ENCODE data around the gene HES3. TPM values are rescaled to one million over a fixed set of nuclear protein-coding genes. Genes with fewer than 3 reads are reported as not detected.

The HES3 gene
- total RNA-seq, 1 donor: not detected

DNA sequence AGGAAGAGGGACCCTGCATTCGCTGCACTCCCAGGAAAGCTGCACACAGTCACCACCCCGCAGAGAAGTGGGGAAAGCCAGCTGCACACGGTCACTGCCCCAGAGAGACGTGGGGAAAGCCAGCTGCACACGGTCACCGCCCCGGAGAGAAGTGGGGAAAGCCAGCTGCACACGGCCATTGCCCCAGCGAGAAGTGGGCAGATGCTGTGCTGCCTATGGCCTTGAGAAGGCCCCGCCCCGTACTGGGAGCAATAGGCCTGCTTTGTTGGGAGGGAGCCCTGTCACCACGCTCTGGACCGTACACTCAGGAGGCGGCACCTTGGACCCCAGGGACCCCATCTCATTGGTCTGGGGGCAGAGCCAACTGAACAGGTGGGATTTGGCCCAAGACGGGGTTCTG, 21.2 kb downstream of the HES3 start:
- no peak overlapping the region for H3K4me3 ChIP-seq (ENCODE audit: low read depth, low read length)
- no peak for TF ChIP-seq CTCF (IDR thresholded peaks at IDR 0.05; ENCODE audit: insufficient read depth, low read depth, low read length)
- DNase-seq (ENCODE audit: low read depth): no peak

DNA sequence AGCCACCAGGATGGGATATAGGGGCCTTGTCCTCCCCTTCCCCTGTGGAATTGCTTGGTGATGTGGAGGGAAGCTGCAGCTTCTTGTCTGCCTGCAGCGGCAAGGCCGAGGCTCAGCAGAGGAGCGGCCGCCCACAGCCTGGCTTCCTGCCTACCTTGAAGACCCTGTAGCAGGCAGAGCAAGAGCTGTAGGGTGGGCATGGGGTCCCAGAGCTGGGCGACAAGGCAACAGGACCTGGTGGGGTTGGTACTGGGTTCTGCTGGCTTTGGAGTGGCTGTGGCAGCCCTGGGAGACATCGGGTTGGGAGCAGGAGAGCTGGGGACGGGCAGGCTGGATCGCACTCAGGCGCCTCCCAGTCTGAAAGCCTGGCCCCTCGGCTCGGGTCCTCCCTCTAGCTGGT, 22.7 kb downstream of the HES3 start:
- H3K4me3 ChIP-seq (ENCODE audit: low read depth, low read length): no peak overlapping the region
- TF ChIP-seq CTCF (IDR thresholded peaks at IDR 0.05; ENCODE audit: insufficient read depth, low read depth, low read length): no peak
- DNase-seq (ENCODE audit: low read depth): no peak

DNA sequence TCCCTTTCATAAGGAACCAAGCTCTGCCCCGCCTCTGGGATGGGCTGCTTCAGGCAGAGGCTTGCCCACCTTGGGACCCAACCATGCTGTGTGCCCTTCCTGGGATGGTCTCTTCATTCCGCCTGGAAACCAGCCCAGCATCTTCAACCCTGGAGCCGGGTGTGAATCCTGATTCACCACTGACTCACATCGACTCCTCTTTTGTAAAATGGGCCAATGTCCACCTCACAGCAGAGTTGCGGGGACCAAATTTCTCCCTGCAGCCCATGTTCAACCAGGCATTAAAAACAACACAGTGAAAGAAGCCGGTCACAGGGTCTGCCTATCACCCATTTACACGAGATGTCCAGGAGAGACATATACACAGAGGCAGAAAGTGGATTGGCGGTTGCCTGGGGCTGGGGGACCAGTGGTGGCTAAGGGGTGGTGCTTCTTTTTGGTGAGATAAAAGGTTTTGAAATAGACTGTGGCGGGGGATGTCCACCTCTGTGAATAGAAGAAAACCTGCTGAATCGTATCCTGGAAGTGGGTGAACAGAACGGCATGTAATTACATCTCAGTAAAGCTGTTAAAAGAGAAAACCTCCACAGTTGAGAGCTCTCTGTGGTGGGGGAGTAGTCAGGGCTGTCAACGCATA, 23.8 kb downstream of the HES3 start:
- TF ChIP-seq CTCF (IDR thresholded peaks at IDR 0.05; ENCODE audit: insufficient read depth, low read depth, low read length): no peak
- no peak overlapping the region for H3K4me3 ChIP-seq (ENCODE audit: low read depth, low read length)
- no peak for DNase-seq (ENCODE audit: low read depth)

DNA sequence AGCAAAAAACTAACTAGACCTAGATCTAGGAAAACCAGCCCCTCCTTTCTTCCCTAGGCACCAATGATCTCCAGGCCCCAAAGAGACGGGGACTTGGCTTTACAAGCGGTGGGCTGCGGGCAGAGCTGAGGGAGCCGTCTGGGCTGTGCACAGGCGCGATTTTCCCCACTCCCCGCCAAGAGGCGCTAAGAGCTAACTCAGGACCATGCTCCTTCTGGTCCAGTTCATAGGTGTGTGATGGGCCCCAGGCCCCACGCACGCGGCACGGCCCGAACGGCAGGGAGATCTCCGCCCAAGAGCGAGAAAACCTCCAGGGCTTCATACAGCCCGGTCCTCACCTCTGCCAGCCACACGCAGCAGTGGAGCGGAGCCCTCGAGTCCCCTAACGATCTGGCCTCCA, 24.4 kb downstream of the HES3 start:
- DNase-seq (ENCODE audit: low read depth): no peak
- H3K4me3 ChIP-seq (ENCODE audit: low read depth, low read length): no peak overlapping the region
- TF ChIP-seq CTCF (IDR thresholded peaks at IDR 0.05; ENCODE audit: insufficient read depth, low read depth, low read length): peak; percentile 8

DNA sequence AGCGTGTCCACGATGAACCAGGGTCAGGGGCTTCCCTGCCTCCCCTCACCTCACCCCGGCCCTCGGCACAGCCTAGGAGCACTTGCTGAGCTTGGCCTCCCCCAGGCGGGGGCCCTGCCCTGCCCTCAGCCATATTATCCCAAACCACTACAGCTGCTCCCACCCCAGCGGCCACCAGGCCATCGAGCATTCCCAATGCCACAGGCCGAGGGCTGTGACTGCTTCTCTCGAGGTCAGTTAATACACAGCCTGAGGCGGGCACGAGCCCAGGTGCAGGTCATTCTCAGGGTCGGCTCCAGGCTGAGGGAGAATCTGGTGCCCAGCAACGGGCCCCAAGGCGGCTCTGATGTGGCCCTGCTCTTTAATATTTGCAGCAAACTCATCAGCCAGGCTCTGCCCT, 25.3 kb downstream of the HES3 start:
- DNase-seq (ENCODE audit: low read depth): no peak
- H3K4me3 ChIP-seq (ENCODE audit: low read depth, low read length): no peak overlapping the region
- TF ChIP-seq CTCF (IDR thresholded peaks at IDR 0.05; ENCODE audit: insufficient read depth, low read depth, low read length): no peak

- H3K4me3 ChIP-seq (ENCODE audit: low read depth, low read length): no peak overlapping the region
- no peak for DNase-seq (ENCODE audit: low read depth)
- TF ChIP-seq CTCF (IDR thresholded peaks at IDR 0.05; ENCODE audit: insufficient read depth, low read depth, low read length): no peak
These were observed 25.9 kb downstream of the HES3 start for GRCh38 chr1:6269720-6270400.

All from fibroblast of villous mesenchyme (primary cell).